Measurements from ENCODE around the gene BOC.

DNA sequence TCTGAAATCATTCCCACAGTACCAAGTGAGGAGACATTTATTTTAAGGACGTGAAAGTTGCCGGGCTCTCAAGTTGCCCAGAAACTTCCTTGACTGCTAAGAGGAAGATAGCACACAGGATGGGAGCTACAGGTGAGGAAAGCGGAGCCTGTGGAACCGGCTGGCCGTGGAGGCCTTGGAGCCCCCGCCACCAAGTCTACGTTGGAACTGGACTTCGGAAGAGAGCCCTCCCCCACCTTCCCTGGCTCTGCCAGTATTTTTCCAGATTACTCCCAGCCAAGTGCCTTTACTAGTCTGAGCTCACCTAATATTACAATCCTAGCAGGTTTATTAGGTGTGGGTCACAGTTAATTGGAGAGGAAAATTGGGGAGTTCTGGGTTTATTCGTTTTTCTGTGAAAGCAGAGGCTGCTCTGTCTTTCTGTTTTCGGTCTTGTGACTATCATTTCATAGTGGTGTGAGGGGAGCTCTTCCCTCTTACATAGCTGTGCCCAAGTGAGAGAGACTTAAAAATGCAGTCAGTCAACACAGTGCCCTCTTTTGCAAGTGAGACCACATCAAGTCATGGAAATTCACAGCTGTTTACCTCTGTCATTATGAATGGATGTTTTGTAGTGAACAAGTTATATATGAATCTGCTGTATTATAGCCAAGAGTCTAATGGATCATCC, 6.8 kb downstream of the BOC start:
- TF ChIP-seq, protein P1, sequence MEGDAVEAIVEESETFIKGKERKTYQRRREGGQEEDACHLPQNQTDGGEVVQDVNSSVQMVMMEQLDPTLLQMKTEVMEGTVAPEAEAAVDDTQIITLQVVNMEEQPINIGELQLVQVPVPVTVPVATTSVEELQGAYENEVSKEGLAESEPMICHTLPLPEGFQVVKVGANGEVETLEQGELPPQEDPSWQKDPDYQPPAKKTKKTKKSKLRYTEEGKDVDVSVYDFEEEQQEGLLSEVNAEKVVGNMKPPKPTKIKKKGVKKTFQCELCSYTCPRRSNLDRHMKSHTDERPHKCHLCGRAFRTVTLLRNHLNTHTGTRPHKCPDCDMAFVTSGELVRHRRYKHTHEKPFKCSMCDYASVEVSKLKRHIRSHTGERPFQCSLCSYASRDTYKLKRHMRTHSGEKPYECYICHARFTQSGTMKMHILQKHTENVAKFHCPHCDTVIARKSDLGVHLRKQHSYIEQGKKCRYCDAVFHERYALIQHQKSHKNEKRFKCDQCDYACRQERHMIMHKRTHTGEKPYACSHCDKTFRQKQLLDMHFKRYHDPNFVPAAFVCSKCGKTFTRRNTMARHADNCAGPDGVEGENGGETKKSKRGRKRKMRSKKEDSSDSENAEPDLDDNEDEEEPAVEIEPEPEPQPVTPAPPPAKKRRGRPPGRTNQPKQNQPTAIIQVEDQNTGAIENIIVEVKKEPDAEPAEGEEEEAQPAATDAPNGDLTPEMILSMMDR (conservative IDR thresholded peaks at IDR 0.05; ENCODE audit: low read depth in 2 of 2) = no peak
- TF ChIP-seq EZH2 (IDR thresholded peaks at IDR 0.05; ENCODE audit: low read depth, unreplicated experiment) (no peak), CREB1 (CRISPR knock-in tag; IDR thresholded peaks at IDR 0.05; ENCODE audit: low read depth) (no peak), POLR2AphosphoS5 (IDR thresholded peaks at IDR 0.05; ENCODE audit: low read depth) (no peak), EZH2phosphoT487 (IDR thresholded peaks at IDR 0.05; ENCODE audit: unreplicated experiment) (no peak), JUNB (IDR thresholded peaks at IDR 0.05; ENCODE audit: unreplicated experiment) (no peak), STAT1 (IDR thresholded peaks at IDR 0.05; ENCODE audit: unreplicated experiment) (no peak), NANOG (IDR thresholded peaks at IDR 0.05; ENCODE audit: borderline replicate concordance) (no peak), ZNF114 (CRISPR knock-in tag; IDR thresholded peaks at IDR 0.05) (no peak), ZNF331 (CRISPR knock-in tag; IDR thresholded peaks at IDR 0.05; ENCODE audit: low read depth) (no peak)
- TF ChIP-seq, protein P2, sequence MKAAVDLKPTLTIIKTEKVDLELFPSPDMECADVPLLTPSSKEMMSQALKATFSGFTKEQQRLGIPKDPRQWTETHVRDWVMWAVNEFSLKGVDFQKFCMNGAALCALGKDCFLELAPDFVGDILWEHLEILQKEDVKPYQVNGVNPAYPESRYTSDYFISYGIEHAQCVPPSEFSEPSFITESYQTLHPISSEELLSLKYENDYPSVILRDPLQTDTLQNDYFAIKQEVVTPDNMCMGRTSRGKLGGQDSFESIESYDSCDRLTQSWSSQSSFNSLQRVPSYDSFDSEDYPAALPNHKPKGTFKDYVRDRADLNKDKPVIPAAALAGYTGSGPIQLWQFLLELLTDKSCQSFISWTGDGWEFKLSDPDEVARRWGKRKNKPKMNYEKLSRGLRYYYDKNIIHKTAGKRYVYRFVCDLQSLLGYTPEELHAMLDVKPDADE (IDR thresholded peaks at IDR 0.05) = no peak
- TF ChIP-seq, protein P3, sequence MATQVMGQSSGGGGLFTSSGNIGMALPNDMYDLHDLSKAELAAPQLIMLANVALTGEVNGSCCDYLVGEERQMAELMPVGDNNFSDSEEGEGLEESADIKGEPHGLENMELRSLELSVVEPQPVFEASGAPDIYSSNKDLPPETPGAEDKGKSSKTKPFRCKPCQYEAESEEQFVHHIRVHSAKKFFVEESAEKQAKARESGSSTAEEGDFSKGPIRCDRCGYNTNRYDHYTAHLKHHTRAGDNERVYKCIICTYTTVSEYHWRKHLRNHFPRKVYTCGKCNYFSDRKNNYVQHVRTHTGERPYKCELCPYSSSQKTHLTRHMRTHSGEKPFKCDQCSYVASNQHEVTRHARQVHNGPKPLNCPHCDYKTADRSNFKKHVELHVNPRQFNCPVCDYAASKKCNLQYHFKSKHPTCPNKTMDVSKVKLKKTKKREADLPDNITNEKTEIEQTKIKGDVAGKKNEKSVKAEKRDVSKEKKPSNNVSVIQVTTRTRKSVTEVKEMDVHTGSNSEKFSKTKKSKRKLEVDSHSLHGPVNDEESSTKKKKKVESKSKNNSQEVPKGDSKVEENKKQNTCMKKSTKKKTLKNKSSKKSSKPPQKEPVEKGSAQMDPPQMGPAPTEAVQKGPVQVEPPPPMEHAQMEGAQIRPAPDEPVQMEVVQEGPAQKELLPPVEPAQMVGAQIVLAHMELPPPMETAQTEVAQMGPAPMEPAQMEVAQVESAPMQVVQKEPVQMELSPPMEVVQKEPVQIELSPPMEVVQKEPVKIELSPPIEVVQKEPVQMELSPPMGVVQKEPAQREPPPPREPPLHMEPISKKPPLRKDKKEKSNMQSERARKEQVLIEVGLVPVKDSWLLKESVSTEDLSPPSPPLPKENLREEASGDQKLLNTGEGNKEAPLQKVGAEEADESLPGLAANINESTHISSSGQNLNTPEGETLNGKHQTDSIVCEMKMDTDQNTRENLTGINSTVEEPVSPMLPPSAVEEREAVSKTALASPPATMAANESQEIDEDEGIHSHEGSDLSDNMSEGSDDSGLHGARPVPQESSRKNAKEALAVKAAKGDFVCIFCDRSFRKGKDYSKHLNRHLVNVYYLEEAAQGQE (IDR thresholded peaks at IDR 0.05; ENCODE audit: unreplicated experiment) = no peak
- TF ChIP-seq, protein P4, sequence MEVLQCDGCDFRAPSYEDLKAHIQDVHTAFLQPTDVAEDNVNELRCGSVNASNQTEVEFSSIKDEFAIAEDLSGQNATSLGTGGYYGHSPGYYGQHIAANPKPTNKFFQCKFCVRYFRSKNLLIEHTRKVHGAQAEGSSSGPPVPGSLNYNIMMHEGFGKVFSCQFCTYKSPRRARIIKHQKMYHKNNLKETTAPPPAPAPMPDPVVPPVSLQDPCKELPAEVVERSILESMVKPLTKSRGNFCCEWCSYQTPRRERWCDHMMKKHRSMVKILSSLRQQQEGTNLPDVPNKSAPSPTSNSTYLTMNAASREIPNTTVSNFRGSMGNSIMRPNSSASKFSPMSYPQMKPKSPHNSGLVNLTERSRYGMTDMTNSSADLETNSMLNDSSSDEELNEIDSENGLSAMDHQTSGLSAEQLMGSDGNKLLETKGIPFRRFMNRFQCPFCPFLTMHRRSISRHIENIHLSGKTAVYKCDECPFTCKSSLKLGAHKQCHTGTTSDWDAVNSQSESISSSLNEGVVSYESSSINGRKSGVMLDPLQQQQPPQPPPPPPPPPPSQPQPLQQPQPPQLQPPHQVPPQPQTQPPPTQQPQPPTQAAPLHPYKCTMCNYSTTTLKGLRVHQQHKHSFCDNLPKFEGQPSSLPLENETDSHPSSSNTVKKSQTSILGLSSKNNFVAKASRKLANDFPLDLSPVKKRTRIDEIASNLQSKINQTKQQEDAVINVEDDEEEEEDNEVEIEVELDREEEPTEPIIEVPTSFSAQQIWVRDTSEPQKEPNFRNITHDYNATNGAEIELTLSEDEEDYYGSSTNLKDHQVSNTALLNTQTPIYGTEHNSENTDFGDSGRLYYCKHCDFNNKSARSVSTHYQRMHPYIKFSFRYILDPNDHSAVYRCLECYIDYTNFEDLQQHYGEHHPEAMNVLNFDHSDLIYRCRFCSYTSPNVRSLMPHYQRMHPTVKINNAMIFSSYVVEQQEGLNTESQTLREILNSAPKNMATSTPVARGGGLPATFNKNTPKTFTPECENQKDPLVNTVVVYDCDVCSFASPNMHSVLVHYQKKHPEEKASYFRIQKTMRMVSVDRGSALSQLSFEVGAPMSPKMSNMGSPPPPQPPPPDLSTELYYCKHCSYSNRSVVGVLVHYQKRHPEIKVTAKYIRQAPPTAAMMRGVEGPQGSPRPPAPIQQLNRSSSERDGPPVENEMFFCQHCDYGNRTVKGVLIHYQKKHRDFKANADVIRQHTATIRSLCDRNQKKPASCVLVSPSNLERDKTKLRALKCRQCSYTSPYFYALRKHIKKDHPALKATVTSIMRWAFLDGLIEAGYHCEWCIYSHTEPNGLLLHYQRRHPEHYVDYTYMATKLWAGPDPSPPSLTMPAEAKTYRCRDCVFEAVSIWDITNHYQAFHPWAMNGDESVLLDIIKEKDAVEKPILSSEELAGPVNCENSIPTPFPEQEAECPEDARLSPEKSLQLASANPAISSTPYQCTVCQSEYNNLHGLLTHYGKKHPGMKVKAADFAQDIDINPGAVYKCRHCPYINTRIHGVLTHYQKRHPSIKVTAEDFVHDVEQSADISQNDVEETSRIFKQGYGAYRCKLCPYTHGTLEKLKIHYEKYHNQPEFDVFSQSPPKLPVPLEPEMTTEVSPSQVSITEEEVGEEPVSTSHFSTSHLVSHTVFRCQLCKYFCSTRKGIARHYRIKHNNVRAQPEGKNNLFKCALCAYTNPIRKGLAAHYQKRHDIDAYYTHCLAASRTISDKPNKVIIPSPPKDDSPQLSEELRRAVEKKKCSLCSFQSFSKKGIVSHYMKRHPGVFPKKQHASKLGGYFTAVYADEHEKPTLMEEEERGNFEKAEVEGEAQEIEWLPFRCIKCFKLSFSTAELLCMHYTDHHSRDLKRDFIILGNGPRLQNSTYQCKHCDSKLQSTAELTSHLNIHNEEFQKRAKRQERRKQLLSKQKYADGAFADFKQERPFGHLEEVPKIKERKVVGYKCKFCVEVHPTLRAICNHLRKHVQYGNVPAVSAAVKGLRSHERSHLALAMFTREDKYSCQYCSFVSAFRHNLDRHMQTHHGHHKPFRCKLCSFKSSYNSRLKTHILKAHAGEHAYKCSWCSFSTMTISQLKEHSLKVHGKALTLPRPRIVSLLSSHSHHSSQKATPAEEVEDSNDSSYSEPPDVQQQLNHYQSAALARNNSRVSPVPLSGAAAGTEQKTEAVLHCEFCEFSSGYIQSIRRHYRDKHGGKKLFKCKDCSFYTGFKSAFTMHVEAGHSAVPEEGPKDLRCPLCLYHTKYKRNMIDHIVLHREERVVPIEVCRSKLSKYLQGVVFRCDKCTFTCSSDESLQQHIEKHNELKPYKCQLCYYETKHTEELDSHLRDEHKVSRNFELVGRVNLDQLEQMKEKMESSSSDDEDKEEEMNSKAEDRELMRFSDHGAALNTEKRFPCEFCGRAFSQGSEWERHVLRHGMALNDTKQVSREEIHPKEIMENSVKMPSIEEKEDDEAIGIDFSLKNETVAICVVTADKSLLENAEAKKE (CRISPR knock-in tag; IDR thresholded peaks at IDR 0.05) = no peak
